NOMO-1 (cell line): Measurements from ENCODE around the gene MTCH1.
A peak's percentile ranks its signal among the peaks of the same experiment; 100 is the strongest.

Experiments
- DNase-seq, 2 experiments: peaks; one replicate each; lab custom pipeline; 2025; ENCODE audit not compliant: unreplicated experiment in 2 of 2; lab: John Stamatoyannopoulos, UW

The MTCH1 gene

GRCh38 chr6:37018198-37019064 lies 32.4 kb upstream of the MTCH1 start:
- peak; percentile 82 to 93 for DNase-seq

- DNase-seq: no peak
These were observed 31.7 kb upstream of the MTCH1 start for GRCh38 chr6:37017606-37018197.

GRCh38 chr6:37016995-37017394 lies 31.0 kb upstream of the MTCH1 start:
- DNase-seq: no peak

- no peak for DNase-seq
These were observed 29.5 kb upstream of the MTCH1 start for GRCh38 chr6:37015532-37015931.

DNA sequence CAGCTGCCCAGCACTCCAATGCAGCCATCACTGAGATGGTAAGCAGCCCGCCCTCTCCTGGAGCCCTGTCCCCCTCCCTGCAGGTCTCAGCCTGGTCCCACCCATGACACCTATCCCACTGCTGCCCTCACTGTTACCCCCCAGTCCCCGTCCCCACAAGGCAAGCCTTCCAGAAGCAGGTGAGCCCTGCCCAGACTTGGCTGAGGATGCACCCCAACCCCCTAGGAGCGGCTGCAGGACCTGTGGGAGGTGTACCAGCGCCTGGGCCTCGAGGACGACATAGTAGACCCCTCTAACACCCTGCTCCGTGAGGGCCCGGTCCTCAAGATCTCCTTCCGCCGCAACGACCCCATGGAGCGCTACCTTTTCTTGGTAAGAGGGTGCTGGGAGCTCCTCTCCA lies 28.7 kb upstream of the MTCH1 start:
- DNase-seq: no peak

DNA sequence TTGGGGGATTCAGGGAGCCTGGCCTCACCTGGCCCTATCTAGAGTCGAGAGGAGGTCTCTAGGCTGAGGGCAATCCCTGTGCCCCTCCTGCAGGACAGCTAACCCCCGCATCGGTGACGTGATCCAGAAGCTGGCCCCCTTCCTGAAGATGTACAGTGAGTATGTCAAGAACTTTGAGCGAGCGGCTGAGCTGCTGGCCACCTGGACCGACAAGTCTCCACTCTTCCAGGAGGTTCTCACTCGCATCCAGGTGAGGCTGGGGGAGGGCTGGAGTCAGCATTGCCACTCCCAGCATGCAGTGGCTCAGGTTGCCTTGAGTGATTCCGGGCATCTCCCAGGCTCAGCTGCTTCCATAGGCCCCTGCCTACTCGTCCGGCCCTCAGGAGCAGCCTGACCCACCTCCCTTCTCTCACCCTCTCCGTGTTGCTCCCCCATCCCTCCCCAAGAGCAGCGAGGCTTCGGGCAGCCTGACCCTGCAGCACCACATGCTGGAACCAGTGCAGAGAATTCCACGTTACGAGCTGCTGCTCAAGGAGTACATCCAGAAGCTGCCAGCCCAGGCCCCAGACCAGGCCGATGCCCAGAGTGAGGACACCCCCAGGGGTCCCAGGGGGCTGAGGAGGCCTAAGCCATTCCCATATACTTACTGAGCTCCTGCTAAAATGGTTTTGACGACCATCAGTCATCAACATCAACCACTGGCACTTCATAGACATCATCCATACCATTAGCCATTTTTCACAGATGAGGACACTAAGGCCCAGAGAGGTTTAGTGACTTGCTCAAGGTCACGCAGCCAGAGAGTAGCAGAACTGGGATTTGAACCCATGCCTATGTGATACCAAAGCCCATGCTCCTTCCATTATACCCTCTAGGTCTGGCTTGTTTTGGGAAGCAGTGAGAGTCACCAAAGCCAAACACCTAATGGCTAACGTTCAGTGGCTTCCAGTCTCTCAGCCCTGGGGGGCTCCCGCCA lies 27.8 kb upstream of the MTCH1 start:
- DNase-seq: no peak

- no peak for DNase-seq
These were observed 25.8 kb upstream of the MTCH1 start for GRCh38 chr6:37011656-37012378.

DNA sequence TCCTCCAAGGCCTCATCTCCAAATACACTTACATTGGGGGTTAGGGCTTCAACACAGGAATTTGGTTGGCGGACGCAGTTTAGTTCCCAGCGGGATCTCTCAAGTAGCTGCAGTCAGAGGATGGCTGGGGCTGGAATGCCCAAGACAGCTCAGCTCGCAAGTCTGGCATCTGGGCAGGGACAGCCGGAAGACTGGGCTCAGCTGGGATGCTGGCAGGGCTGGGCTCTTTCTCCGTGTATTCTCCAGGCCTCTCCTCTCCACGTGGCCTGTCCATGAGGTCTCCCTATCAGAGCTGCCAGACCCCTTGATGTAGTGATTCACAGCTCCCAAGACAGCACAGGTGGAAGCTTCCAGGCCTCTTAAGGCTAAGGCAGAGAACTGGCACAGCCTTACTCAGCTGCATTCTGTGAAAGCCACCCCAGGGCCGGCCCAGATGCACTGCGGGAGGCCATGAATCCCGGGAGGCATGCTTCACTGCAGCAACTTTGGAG lies 24.5 kb upstream of the MTCH1 start:
- no peak for DNase-seq

DNA sequence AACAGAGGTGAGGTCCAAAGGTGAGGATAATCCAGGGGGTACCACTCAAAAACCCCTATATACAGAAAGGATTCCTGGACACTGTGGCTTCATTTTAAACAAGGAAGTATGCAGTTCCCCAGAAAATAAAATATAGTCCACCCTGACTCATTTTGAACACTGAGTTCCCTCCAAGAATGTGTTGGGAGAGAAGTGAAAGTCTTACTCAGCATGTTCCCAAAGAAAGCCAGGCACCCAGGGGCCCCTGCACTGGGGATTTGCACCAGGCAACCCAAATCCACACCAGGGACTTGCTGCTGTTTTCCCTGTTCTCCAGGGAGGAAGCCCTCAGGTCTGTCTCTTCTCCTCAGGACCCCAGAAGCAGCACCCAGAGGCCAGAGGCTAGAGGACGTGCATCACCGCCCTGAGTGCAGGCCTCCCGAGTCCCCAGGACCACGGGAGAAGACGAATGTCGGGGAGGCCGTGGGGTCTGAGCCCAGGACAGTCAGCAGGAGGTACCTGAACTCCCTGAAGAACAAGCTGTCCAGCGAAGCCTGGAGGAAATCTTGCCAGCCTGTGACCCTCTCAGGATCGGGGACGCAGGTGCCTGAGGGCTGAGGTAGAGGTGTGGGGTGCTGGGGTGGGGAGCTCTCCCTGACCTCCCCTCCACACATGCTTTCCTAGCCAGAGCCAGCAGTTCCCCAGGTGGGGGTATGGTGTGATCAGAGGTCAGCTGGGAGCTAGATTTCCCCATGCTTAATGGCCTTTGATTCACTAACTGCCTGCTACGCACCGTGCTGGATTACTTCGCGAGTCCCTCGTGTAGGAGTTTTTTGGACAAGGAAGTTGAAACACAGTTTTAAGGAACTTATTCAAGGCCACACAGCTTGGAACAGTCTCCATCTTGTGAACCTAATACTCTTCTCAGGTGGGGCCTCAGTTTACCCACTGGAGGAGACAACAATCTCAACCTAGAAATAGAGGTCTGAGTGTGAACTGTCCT lies 22.8 kb upstream of the MTCH1 start:
- DNase-seq: peak; percentile 26 to 32

DNA sequence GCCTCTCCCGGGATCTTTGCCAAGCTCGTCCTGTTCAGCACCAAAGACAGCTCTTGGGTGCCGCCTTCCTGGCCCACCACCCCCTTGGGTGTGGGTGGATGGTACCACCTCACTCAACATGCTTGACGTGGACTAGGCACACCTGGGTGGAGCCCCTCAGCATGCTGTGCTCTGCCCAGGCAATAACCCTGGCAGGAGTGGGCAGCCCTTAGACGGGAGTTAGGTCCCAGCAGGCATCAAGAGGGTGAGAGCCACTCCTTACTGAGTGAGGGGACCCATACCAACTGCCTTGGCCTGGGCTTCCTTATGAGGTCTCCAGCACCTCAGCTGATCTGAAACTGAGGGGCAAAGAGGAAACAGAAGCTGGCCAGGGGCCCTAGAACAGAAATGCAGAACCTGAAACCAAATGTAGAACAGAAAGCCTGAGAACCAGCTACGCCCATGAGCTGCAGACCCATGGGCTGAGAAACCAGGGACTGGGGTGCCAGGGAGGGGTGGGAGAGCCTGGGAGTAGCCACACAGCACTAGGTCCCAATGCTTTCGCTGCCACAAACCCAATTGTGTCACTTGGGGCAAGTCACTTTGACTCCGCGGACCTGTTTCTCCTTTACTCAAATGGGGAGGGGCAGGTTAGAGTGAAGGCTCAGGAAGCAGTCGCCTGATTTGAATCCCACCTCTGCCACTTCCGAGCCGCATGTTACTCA lies 21.5 kb upstream of the MTCH1 start:
- peak; percentile 84 to 91 for DNase-seq

GRCh38 chr6:37006793-37007339 lies 20.9 kb upstream of the MTCH1 start:
- DNase-seq: peak in 1 of 2 experiments; percentile 14

GRCh38 chr6:37005827-37006567 lies 20.0 kb upstream of the MTCH1 start:
- DNase-seq: peak in 1 of 2 experiments; percentile 38

DNA sequence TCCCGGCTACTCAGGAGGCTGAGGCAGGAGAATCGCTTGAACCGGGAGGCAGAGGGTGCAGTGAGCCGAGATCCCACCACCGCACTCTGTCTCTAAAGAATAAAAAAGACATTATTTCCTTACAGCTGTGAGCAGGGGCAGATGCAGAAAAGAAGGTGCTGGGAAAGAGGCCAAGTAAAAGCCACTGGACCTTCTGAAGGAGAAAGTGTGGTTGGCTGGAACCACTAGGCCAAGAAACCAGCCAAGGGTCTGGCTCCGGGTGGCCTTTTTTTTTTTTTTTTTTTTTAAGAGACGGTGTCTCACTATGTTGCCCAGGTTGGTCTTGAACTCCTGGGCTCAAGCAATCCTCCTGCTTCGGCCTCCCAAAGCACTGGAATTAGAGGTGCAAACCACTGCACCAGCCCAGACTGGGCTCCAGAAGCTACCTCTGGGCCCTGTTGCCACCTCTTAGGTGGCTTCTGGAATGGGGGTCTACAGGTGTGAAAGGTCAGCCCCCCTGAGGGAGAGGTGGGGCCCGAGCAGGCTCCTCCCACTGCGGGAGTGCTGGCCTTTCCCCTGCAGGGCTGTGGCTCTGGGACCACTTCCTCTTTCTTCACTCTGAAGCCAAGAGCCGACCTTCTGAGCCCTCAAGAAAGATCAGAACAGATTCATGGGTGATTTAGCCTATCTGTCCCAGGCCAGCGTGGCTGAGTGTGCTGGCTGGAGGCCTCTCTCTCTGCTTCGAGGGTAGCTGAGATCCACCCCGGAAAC lies 19.2 kb upstream of the MTCH1 start, which contains the start of gene FGD2:
TSS of gene FGD2 (plus strand) at position 595 of the 750 bp plus-strand sequence. CDS start 163 bp downstream, outside the sequence.
- DNase-seq: peak; percentile 72 to 78

GRCh38 chr6:37004044-37004980 lies 18.3 kb upstream of the MTCH1 start:
- no peak for DNase-seq

- no peak for DNase-seq
These were observed 13.7 kb upstream of the MTCH1 start for GRCh38 chr6:36999751-37000125.
